GM23338 (cell line): Measurements from ENCODE around the gene MCU. TPM values are rescaled to one million over a fixed set of nuclear protein-coding genes. Genes with fewer than 3 reads are reported as not detected.
A peak's percentile ranks its signal among the peaks of the same experiment; 100 is the strongest.
"Not testable (repeated sequence)": the region's sequence is repeated elsewhere in the genome, so short reads cannot be mapped to it uniquely, and the experiment has no call there.

Experiments
- ATAC-seq: fragments of 200-7000 bp; cut with Tn5 transposase; 3 replicates; pipeline ENCODE4 v1.9.1; 2020
- DNase-seq: peaks from one replicate; pipeline ENCODE4 v3.0.0-alpha.2; 2015; ENCODE audit warnings: low spot score
- H2AFZ ChIP-seq: fragments of 200-600 bp; sonication (generic); 2 replicates; pipeline ENCODE4 v1.8.0; 2016; ENCODE audit warnings: antibody characterized with exemption, mild to moderate bottlenecking, moderate library complexity
- H3F3A ChIP-seq: fragments of 200-600 bp; sonication (generic); replicated peaks from 2 replicates; pipeline ENCODE4 v1.8.0; 2017; ENCODE audit warnings: antibody characterized with exemption, mixed run types, low read depth
- H3K27ac ChIP-seq: fragments of 200-600 bp; sonication (generic); 2 replicates; pipeline ENCODE4 v1.6.1; 2016; ENCODE audit warnings: low read depth
- H3K27me3 ChIP-seq: fragments of 200-600 bp; sonication (generic); 2 replicates; pipeline ENCODE4 v1.8.0; 2016; ENCODE audit warnings: mild to moderate bottlenecking, mixed run types, moderate library complexity; ENCODE audit not compliant: insufficient read depth
- H3K36me3 ChIP-seq: fragments of 200-600 bp; sonication (generic); 2 replicates; pipeline ENCODE4 v1.8.0; 2016; ENCODE audit warnings: mild to moderate bottlenecking; ENCODE audit not compliant: insufficient read depth
- H3K4me1 ChIP-seq: fragments of 200-600 bp; sonication (generic); 2 replicates; pipeline ENCODE4 v1.8.0; 2016; ENCODE audit warnings: mild to moderate bottlenecking, moderate library complexity; ENCODE audit not compliant: insufficient read depth
- H3K4me2 ChIP-seq: fragments of 200-600 bp; sonication (generic); 2 replicates; pipeline ENCODE4 v1.7.1; 2017; ENCODE audit warnings: mixed run types
- H3K4me3 ChIP-seq: fragments of 200-600 bp; sonication (generic); 2 replicates; pipeline ENCODE4 v1.6.1; 2016; ENCODE audit warnings: mixed run types
- H3K79me2 ChIP-seq: fragments of 200-600 bp; sonication (generic); replicated peaks from 2 replicates; pipeline ENCODE4 v1.8.0; 2017; ENCODE audit warnings: mild to moderate bottlenecking; ENCODE audit not compliant: insufficient read depth
- H3K9me2 ChIP-seq: fragments of 200-600 bp; sonication (generic); 2 replicates; pipeline ENCODE4 v1.8.0; 2017; ENCODE audit not compliant: insufficient read depth
- H4K20me1 ChIP-seq: fragments of 200-600 bp; sonication (generic); replicated peaks from 2 replicates; pipeline ENCODE4 v1.8.0; 2017; ENCODE audit warnings: mild to moderate bottlenecking; ENCODE audit not compliant: insufficient read depth
- H3K27ac Mint-ChIP-seq: 2 replicates; pipeline ENCODE4 v1.8.0; 2020; ENCODE audit warnings: inconsistent platforms, mild to moderate bottlenecking, moderate library complexity, mixed read lengths
- H3K27me3 Mint-ChIP-seq: 3 replicates; pipeline ENCODE4 v1.8.0; 2022; ENCODE audit warnings: low read depth, mild to moderate bottlenecking, moderate library complexity, mixed read lengths, inconsistent platforms; ENCODE audit not compliant: insufficient read depth, poor library complexity
- H3K36me3 Mint-ChIP-seq: 3 replicates; pipeline ENCODE4 v1.8.0; 2021; ENCODE audit warnings: low read depth, mild to moderate bottlenecking, inconsistent platforms, moderate library complexity, mixed read lengths
- H3K4me1 Mint-ChIP-seq: 3 replicates; pipeline ENCODE4 v1.8.0; 2020; ENCODE audit warnings: mild to moderate bottlenecking, inconsistent platforms, mixed read lengths
- H3K4me3 Mint-ChIP-seq: 3 replicates; pipeline ENCODE4 v1.8.0; 2021; ENCODE audit warnings: moderate library complexity, mild to moderate bottlenecking, inconsistent platforms, mixed read lengths
- H3K9me3 Mint-ChIP-seq: 3 replicates; pipeline ENCODE4 v1.8.0; 2020; ENCODE audit warnings: moderate library complexity, mild to moderate bottlenecking, inconsistent platforms, mixed read lengths
- CTCF ChIP-seq, 2 experiments: fragments of 200-600 bp in 1 of 2; sonication (generic) in 1 of 2; conservative IDR thresholded peaks; 2 replicates each; pipeline versions ENCODE4 v1.5.1 to v1.6.1; 2016 to 2017; ENCODE audit warnings: antibody characterized with exemption in 2 of 2, low read depth in 2 of 2, mild to moderate bottlenecking in 2 of 2, moderate library complexity in 1 of 2
- EZH2 ChIP-seq: fragments of 200-600 bp; sonication (generic); IDR thresholded peaks from one replicate; pipeline ENCODE4 v1.8.0; 2017; ENCODE audit warnings: antibody characterized with exemption, mild to moderate bottlenecking, low read depth; ENCODE audit not compliant: unreplicated experiment
- EZH2phosphoT487 ChIP-seq: fragments of 200-600 bp; sonication (generic); IDR thresholded peaks from one replicate; pipeline ENCODE4 v1.8.1; 2018; ENCODE audit warnings: antibody characterized with exemption; ENCODE audit not compliant: unreplicated experiment
- NANOG ChIP-seq: IDR thresholded peaks from 2 replicates; pipeline ENCODE4 v1.6.1; 2016; ENCODE audit warnings: antibody characterized with exemption, borderline replicate concordance
- POLR2AphosphoS5 ChIP-seq: IDR thresholded peaks from 2 replicates; pipeline ENCODE4 v1.6.1; 2016; ENCODE audit warnings: antibody characterized with exemption, low read depth
- polyA plus RNA-seq: library from polyadenylated mRNA; unstranded; fragments of >200 nt; fragmentation: Nextera tagmentation; extraction: Ambion mirVana; gene quantifications from 2 replicates; pipeline ENCODE4 v1.2.1, GENCODE V29; 2016
- total RNA-seq: library from RNA; depleted of rRNA; stranded (reverse); fragments of >200 nt; shearing (Covaris generic); gene quantifications from 2 replicates; pipeline ENCODE4 v1.2.3, GENCODE V29; 2014

Gene MCU
- total and polyA plus RNA-seq, 2 experiments from 2014 or later = 41.8 to 68.2 TPM

GRCh38 chr10:72918352-72918751, 226.4 kb downstream of the MCU start:
- Histone ChIP-seq H2AFZ (no peak overlapping the region), H3F3A (no peaks in the 10 kb centered on the region), H4K20me1 (no peaks in the 10 kb centered on the region), H3K4me1 (no peaks in the 10 kb centered on the region), H3K27ac (no peak overlapping the region), H3K36me3 (no peaks in the 10 kb centered on the region), H3K79me2 (no peaks in the 10 kb centered on the region), H3K4me3 (no peak overlapping the region), H3K4me2 (no peak overlapping the region), H3K9me2 (no peaks in the 10 kb centered on the region), H3K27me3 (no peaks in the 10 kb centered on the region)
- H3K27me3 Mint-ChIP-seq = no peaks in the 10 kb centered on the region
- ATAC-seq = no peak
- TF ChIP-seq POLR2AphosphoS5 = no peak
- no peak for TF ChIP-seq NANOG
- peak; percentile 18 to 69; a peak in 2 of 4 replicates for TF ChIP-seq CTCF (conservative IDR thresholded peaks at IDR 0.05; ENCODE audit: low read depth in 2 of 2)
- no peaks in the 10 kb centered on the region for H3K36me3 Mint-ChIP-seq
- peak; percentile 10 for DNase-seq
- peaks cover 7% of the 10 kb centered on the region; the same call in 2 of the 3 replicates for H3K9me3 Mint-ChIP-seq
- H3K4me3 Mint-ChIP-seq = no peak overlapping the region
- no peak overlapping the region for H3K27ac Mint-ChIP-seq
- peaks cover 4% of the 10 kb centered on the region; the same call in 2 of the 3 replicates for H3K4me1 Mint-ChIP-seq

GRCh38 chr10:72921147-72921683, 229.3 kb downstream of the MCU start:
- H3K4me3 Mint-ChIP-seq, H3K36me3 Mint-ChIP-seq, DNase-seq, H3K27me3 Mint-ChIP-seq, H4K20me1 ChIP-seq, H3K4me1 ChIP-seq, H3K9me3 Mint-ChIP-seq, H3K79me2 ChIP-seq, H3K4me3 ChIP-seq, H3K4me2 ChIP-seq, H2AFZ ChIP-seq, H3K27me3 ChIP-seq, H3K9me2 ChIP-seq, H3K27ac ChIP-seq, ATAC-seq, H3F3A ChIP-seq, H3K4me1 Mint-ChIP-seq, H3K36me3 ChIP-seq, H3K27ac Mint-ChIP-seq: not testable (repeated sequence)

- no peak overlapping the region for H3K27ac ChIP-seq
These were observed 232.4 kb downstream of the MCU start for GRCh38 chr10:72924351-72924750.

More at GRCh38 chr10:72924351-72924750, 232.4 kb downstream of the MCU start:
- TF ChIP-seq EZH2phosphoT487 = no peak
- TF ChIP-seq EZH2 = no peak
- Mint-ChIP-seq H3K9me3 (peaks cover 7% of the 10 kb centered on the region; the same call in 2 of the 3 replicates), H3K36me3 (no peaks in the 10 kb centered on the region), H3K27ac (no peak overlapping the region), H3K4me1 (no peaks in the 10 kb centered on the region), H3K27me3 (no peaks in the 10 kb centered on the region), H3K4me3 (no peak overlapping the region)
- no peaks in the 10 kb centered on the region for H3K27me3 ChIP-seq
- no peak overlapping the region for H2AFZ ChIP-seq
- H3K4me3 ChIP-seq = no peak overlapping the region
- H3K4me2 ChIP-seq = no peak overlapping the region
- no peaks in the 10 kb centered on the region for H3K36me3 ChIP-seq
- H3K4me1 ChIP-seq = no peaks in the 10 kb centered on the region
- no peaks in the 10 kb centered on the region for H3K9me2 ChIP-seq
- H3F3A ChIP-seq = no peaks in the 10 kb centered on the region
- H4K20me1 ChIP-seq = no peaks in the 10 kb centered on the region
- DNase-seq (no peak), ATAC-seq (no peak)
- no peaks in the 10 kb centered on the region for H3K79me2 ChIP-seq
